Lung microvascular endothelial cell (primary cell): ENCODE measurements around the gene MCHR1. TPM values are rescaled to one million over a fixed set of nuclear protein-coding genes. Genes with fewer than 3 reads are reported as not detected.

ENCODE experiments used
- DNase-seq, 2 donors: peaks; one replicate each; pipeline versions ENCODE4 v3.0.0 to v3.0.0-alpha.2; 2010; ENCODE audit warnings: low read depth in 2 of 2
- total RNA-seq: library from RNA; depleted of rRNA; stranded (reverse); fragments of >200 nt; gene quantifications from 2 replicates; pipeline ENCODE4 v1.2.1, GENCODE V29; 2014

The MCHR1 gene
- total RNA-seq, 1 donor from 2014 or later: not detected

DNA sequence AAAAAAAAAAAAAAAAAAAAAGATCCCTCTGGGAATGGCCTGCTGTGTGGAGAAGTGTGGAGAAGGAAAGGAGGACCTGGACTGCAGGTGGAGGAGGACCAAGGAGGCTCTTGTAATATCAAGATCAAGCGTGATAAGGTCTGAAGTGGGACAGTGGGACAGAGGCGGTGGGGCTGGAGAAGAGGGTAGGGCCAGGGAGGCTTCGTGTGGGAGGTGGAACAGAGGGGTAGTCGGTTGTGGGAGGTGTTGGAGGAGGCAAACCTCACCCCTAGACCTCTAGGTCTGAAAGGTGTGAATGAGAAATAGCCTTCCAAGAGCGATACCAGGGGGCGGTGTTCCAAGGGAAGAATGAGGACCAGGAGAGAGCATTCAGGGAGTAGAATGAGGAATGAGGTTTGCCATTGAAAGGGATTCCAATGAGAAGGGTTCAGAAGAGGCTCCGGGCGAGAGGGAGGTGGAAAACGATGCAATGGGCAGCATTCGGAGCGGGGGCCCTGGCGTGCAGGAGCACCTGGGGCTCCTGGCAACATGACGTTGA, 44.2 kb downstream of the MCHR1 start:
- no peak for DNase-seq

DNA sequence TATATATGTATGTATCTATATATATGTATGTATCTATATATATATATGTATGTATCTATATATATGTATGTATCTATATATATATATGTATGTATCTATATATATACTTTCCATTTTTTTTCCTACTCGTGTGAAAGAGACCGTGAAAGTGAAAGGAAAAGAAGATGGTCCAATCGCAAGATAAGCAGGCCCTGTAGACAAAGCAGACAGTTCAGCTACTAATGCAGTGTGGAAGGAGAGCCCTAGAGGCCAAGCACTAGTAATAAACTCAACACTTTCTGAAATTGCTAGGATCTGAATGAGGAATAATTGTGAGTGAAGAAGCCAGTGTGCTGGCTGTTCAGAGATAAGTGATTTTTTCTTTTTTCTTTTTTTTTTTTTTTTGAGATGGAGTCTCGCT, 47.2 kb downstream of the MCHR1 start:
- peak in 1 of 2 donors; percentile 39 for DNase-seq

GRCh38 chr22:40727070-40727963, 48.0 kb downstream of the MCHR1 start:
- DNase-seq: no peak

DNA sequence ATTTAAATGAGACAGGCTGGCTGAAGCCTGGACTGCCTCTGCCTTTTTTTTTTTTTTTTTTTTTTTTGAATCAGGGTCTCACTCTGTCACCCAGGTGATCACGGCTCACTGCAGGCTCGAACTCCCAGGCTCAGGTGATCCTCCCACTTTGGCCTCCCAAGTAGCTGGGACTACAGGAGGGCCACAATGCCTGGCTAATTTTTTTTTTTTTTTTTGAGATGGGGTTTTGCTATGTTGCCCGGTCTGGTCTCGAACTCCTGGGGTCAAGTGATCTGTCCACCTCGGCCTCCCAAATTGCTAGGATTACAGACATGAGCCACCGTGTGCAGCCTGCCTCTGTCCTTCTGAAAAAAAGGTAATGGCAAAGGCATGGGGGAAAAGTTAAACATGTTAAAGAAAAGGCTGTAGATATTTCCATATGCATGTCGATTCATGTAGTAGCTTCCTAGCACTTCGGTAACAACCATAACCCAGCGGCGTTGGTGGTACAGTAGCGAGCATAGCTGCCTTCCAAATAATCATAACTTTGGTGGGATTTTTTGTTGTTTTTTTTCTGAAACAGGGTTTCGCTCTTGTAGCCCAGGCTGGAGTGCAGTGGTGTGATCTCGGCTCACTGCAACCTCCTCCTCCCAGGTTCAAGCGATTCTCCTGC, 48.8 kb downstream of the MCHR1 start:
- no peak for DNase-seq

- no peak for DNase-seq
Measured at GRCh38 chr22:40728731-40729189, 49.5 kb downstream of the MCHR1 start.

- no peak for DNase-seq
Measured at GRCh38 chr22:40729284-40729683, 50.0 kb downstream of the MCHR1 start.

Other genes starting within 250 kb of the MCHR1 start
- gene MRTFA, start 42.8 kb upstream of the MCHR1 start, total RNA-seq: 13.1 and 14.5 TPM in 2 replicates
- 12.0 and 17.7 TPM in 2 replicates for gene SLC25A17, start 139.9 kb downstream of the MCHR1 start, total RNA-seq
- gene ST13, start 177.2 kb downstream of the MCHR1 start, total RNA-seq: 158 and 180 TPM in 2 replicates
- 4.2 and 5.0 TPM in 2 replicates for gene XPNPEP3, start 177.7 kb downstream of the MCHR1 start, total RNA-seq
- not detected in 2 replicates for gene DNAJB7, start 182.6 kb downstream of the MCHR1 start, total RNA-seq